ENCODE data around the gene DUSP6. TPM values are rescaled to one million over a fixed set of nuclear protein-coding genes. Genes with fewer than 3 reads are reported as not detected.

Gene DUSP6
- total RNA-seq, 1 donor, result 75.1 TPM

- no peak overlapping the region for H3K4me3 ChIP-seq (ENCODE audit: low read depth, low read length)
- no peak for DNase-seq (ENCODE audit: low read depth)
- TF ChIP-seq CTCF (IDR thresholded peaks at IDR 0.05; ENCODE audit: insufficient read depth, low read depth, low read length), result no peak
Measured at GRCh38 chr12:89366676-89367364, 14.5 kb upstream of the DUSP6 start.

- TF ChIP-seq CTCF (IDR thresholded peaks at IDR 0.05; ENCODE audit: insufficient read depth, low read depth, low read length), result no peak
- no peak for DNase-seq (ENCODE audit: low read depth)
- H3K4me3 ChIP-seq (ENCODE audit: low read depth, low read length), result no peak overlapping the region
Measured at GRCh38 chr12:89364631-89365030, 12.3 kb upstream of the DUSP6 start.

- TF ChIP-seq CTCF (IDR thresholded peaks at IDR 0.05; ENCODE audit: insufficient read depth, low read depth, low read length), result no peak
- no peak overlapping the region for H3K4me3 ChIP-seq (ENCODE audit: low read depth, low read length)
- no peak for DNase-seq (ENCODE audit: low read depth)
Measured at GRCh38 chr12:89364058-89364457, 11.8 kb upstream of the DUSP6 start.

- H3K4me3 ChIP-seq (ENCODE audit: low read depth, low read length), result no peak overlapping the region
- no peak for DNase-seq (ENCODE audit: low read depth)
- no peak for TF ChIP-seq CTCF (IDR thresholded peaks at IDR 0.05; ENCODE audit: insufficient read depth, low read depth, low read length)
Measured at GRCh38 chr12:89363582-89363981, 11.3 kb upstream of the DUSP6 start.

- peak; percentile 48 for DNase-seq (ENCODE audit: low read depth)
- no peak for TF ChIP-seq CTCF (IDR thresholded peaks at IDR 0.05; ENCODE audit: insufficient read depth, low read depth, low read length)
- no peak overlapping the region for H3K4me3 ChIP-seq (ENCODE audit: low read depth, low read length)
Measured at GRCh38 chr12:89363084-89363483, 10.8 kb upstream of the DUSP6 start.

GRCh38 chr12:89359615-89360014 lies 7.3 kb upstream of the DUSP6 start:
- TF ChIP-seq CTCF (IDR thresholded peaks at IDR 0.05; ENCODE audit: insufficient read depth, low read depth, low read length), result no peak
- no peak overlapping the region for H3K4me3 ChIP-seq (ENCODE audit: low read depth, low read length)

GRCh38 chr12:89358805-89359204 lies 6.5 kb upstream of the DUSP6 start:
- DNase-seq (ENCODE audit: low read depth), result no peak
- no peak overlapping the region for H3K4me3 ChIP-seq (ENCODE audit: low read depth, low read length)
- TF ChIP-seq CTCF (IDR thresholded peaks at IDR 0.05; ENCODE audit: insufficient read depth, low read depth, low read length), result no peak

More at GRCh38 chr12:89359615-89360014, 7.3 kb upstream of the DUSP6 start:
- DNase-seq (ENCODE audit: low read depth), result no peak

All from fibroblast of villous mesenchyme (primary cell).